GM21390 (cell line): ENCODE data around the gene CES4A.
"Not testable (repeated sequence)": the region's sequence is repeated elsewhere in the genome, so short reads cannot be mapped to it uniquely, and the experiment has no call there.

Experiments used
- ATAC-seq: cut with Tn5 transposase; IDR thresholded peaks from one replicate; pipeline ENCODE4 v1.9.1; 2021; ENCODE audit not compliant: unreplicated experiment

Gene CES4A

GRCh38 chr16:67041520-67041919 is 53.1 kb downstream of the CES4A start:
- ATAC-seq = not testable (repeated sequence)

DNA sequence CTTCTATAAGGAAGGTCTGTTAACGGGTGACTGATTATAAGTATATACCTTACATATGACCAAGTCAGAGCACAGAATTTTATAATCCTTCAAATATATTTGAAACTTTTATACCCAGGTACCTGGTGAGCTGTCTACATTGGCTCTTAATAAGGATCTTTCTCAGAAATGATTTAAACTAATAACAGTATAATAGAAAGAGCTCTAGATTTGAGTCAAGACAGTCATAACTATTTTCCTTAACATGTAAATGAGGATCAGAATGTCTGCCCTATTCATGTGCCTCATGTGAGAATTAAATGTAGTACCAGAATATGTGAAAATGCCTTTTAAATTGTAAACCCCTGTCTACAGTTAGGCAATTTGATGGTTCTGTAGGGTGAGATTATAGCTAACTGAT is 55.0 kb downstream of the CES4A start:
- ATAC-seq = no peak

- ATAC-seq = no peak
These were observed 62.4 kb downstream of the CES4A start for GRCh38 chr16:67050796-67051195.

DNA sequence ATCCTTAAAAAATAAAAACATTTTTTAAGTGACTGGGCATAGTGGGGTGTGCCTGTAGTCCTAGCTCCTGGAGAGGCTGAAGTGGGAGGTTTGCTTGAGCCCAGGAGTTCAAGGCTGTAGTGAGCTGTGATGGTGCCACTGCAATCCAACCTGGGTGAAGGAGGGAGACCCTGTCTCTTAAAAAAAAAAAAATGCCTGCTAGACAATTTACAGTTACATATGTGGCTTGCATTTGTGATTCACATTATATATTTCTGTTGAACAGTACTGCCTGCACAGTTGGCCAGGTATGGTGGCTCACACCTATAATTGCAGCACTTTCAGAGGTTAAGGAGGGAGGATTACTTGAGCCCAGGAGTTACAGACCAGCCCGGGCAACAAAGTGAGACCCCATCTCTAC is 64.0 kb downstream of the CES4A start:
- ATAC-seq = no peak

DNA sequence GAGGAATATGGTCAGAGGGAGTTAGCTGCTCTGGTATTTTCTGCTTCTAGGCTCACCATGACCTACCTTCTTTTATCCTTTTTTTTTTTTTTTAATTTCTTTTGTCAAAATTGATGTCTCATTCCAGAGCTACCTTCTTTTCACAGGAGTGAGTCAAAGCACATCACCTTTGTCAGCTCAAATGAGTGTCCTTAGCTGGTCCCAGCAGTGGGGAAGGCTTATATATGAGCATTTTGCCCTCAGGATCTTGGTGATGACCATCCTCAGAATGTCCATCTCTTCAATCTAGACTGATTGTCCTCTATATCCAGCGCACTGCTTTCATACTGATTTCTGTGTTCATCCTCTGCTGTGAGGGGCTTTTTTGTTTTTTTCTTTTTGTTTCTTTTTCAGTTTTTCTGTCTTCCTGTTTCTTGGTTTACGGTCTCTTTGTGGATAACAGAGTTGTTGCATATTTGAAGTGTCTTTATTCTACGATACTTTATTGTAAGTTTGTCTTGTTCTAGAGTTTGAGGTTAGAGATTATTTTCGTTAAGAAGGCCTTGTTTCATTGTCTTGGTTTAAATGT is 65.5 kb downstream of the CES4A start:
- ATAC-seq = no peak

DNA sequence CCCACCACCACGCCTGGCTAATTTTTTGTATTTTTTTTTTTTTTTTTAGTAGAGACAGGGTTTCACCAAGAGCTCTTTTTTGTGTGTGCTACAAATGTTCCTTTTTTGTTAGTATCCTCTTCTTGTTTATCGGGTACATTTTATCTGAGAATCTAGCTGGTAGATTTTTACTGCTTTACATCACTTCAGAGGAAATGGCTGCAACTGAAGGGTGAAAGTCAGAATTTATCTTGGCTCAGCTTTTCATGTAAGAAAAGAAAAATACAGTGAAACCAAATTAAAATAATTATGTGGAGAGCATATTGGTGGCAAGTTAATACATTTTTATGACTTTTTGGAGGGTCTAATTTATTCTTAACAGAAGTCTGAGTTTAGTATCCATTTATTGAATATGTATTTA is 66.5 kb downstream of the CES4A start:
- ATAC-seq = no peak

GRCh38 chr16:67055712-67056487 is 67.5 kb downstream of the CES4A start:
- no peak for ATAC-seq
